Measurements from ENCODE around the gene CCL25. TPM values are rescaled to one million over a fixed set of nuclear protein-coding genes. Genes with fewer than 3 reads are reported as not detected.

Gene CCL25
- total and polyA plus RNA-seq, 9 of the 15 experiments (the other 6 are each of a cell fraction or from before 2014, with no cell fraction given), result 0.15 TPM; not detected in 8

DNA sequence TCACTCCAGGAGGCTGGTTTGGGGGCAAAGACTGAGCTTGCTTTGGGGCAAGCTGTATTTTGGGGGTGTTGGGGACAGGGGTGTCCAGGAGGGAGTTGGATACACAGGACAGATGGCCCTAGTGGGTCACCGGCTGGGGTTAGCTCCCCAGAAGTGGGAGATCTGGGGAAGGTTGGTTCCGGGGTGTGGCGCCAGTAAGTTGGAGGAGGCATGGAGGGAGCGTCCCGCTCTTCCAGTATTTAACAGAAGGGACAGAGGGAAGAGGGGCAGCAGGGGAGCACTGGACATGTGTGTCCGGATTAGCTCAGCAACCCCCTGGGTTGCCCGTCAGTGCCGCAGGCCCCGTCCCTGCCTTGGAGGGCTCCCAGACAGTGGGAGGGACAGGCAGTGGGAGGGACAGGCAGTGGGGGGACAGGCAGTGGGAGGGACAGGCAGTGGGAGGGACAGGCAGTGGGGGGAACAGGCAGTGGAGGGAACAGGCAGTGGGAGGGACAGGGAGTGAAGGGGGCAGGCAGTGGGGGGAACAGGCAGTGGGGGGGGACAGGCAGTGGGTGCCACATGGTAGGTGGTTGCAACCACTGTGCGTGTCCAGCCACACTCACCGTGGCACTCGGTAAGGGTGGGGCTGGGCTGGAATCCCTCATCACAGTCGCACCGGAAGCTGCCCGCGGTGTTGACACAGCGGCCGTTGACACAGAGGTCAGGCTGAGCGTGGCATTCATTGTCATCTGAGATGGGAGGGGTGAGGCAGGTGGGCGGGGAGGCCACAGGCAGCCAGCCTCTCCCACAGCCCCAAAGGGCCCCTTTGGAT lies 33.2 kb downstream of the CCL25 start (continued):
- peak; percentile 55; the same call in 1 of the 2 replicates for TF ChIP-seq CREB1 (IDR thresholded peaks at IDR 0.05)
- TF ChIP-seq CREB1 (CRISPR knock-in tag; IDR thresholded peaks at IDR 0.05), result no peak; the same call in 1 of the 2 replicates
- TF ChIP-seq, protein P1, sequence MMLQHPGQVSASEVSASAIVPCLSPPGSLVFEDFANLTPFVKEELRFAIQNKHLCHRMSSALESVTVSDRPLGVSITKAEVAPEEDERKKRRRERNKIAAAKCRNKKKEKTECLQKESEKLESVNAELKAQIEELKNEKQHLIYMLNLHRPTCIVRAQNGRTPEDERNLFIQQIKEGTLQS (IDR thresholded peaks at IDR 0.05), result peak; percentile 15; the same call in 1 of the 2 replicates
- TF ChIP-seq, protein P1 (CRISPR knock-in tag; conservative IDR thresholded peaks at IDR 0.05), result no peak
- TF ChIP-seq NFIC (IDR thresholded peaks at IDR 0.05), result peak; percentile 35; the same call in 1 of the 2 replicates
- 0 out of 2 replicates have a peak, but pooled peaks have one; percentile 30 for TF ChIP-seq HDAC2 (IDR thresholded peaks at IDR 0.05)
- TF ChIP-seq, protein P2, sequence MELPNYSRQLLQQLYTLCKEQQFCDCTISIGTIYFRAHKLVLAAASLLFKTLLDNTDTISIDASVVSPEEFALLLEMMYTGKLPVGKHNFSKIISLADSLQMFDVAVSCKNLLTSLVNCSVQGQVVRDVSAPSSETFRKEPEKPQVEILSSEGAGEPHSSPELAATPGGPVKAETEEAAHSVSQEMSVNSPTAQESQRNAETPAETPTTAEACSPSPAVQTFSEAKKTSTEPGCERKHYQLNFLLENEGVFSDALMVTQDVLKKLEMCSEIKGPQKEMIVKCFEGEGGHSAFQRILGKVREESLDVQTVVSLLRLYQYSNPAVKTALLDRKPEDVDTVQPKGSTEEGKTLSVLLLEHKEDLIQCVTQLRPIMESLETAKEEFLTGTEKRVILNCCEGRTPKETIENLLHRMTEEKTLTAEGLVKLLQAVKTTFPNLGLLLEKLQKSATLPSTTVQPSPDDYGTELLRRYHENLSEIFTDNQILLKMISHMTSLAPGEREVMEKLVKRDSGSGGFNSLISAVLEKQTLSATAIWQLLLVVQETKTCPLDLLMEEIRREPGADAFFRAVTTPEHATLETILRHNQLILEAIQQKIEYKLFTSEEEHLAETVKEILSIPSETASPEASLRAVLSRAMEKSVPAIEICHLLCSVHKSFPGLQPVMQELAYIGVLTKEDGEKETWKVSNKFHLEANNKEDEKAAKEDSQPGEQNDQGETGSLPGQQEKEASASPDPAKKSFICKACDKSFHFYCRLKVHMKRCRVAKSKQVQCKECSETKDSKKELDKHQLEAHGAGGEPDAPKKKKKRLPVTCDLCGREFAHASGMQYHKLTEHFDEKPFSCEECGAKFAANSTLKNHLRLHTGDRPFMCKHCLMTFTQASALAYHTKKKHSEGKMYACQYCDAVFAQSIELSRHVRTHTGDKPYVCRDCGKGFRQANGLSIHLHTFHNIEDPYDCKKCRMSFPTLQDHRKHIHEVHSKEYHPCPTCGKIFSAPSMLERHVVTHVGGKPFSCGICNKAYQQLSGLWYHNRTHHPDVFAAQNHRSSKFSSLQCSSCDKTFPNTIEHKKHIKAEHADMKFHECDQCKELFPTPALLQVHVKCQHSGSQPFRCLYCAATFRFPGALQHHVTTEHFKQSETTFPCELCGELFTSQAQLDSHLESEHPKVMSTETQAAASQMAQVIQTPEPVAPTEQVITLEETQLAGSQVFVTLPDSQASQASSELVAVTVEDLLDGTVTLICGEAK (IDR thresholded peaks at IDR 0.05), result 0 out of 2 replicates have a peak, but pooled peaks have one; percentile 31
- TF ChIP-seq, protein P2 (CRISPR knock-in tag; IDR thresholded peaks at IDR 0.05), result no peak
- peak; percentile 24 for TF ChIP-seq BHLHE40 (IDR thresholded peaks at IDR 0.05; ENCODE audit: low read length)
- no peak for TF ChIP-seq ZNF586 (CRISPR knock-in tag; conservative IDR thresholded peaks at IDR 0.05)
- TF ChIP-seq PHF20 (IDR thresholded peaks at IDR 0.05; ENCODE audit: partially characterized antibody), result peak; percentile 54
- no peak for TF ChIP-seq FOXA1 (IDR thresholded peaks at IDR 0.05; ENCODE audit: borderline replicate concordance)
- peak; percentile 80 for TF ChIP-seq GABPA (tag; conservative IDR thresholded peaks at IDR 0.05; ENCODE audit: low read depth)
- TF ChIP-seq, protein P3, sequence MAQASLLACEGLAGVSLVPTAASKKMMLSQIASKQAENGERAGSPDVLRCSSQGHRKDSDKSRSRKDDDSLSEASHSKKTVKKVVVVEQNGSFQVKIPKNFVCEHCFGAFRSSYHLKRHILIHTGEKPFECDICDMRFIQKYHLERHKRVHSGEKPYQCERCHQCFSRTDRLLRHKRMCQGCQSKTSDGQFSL (CRISPR knock-in tag; IDR thresholded peaks at IDR 0.05), result peak; percentile 91
- TF ChIP-seq, protein P3 (tag; IDR thresholded peaks at IDR 0.05), result peak in 1 of 2 experiments; percentile 80; a peak in 2 of 4 replicates
- peak; percentile 78 for TF ChIP-seq EP400 (IDR thresholded peaks at IDR 0.05)
